ENCODE measurements around the gene PLEKHM3.

DNA sequence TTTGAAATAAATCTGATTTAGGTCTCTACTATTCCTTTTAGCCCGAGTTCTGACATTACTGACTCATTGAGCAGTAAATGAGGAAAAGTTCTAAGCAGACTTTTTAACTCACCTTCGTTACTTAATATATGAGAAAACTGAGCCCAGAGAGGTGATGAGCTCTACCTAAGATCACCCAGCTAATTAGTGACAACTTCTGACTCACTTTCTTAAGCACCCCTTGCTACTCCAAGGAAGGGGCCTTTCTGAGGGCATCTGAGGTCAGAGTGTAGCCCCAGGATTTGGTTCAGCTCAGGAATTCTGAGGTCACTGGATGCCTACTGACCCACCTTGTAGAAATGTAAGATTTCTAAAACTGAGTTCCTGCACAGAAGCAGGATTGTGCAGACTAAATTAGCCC is 153.4 kb downstream of the PLEKHM3 start:
- TF ChIP-seq POLR2A (IDR thresholded peaks at IDR 0.05; ENCODE audit: extremely low read depth, insufficient read length) = no peak
- TF ChIP-seq, protein P1, sequence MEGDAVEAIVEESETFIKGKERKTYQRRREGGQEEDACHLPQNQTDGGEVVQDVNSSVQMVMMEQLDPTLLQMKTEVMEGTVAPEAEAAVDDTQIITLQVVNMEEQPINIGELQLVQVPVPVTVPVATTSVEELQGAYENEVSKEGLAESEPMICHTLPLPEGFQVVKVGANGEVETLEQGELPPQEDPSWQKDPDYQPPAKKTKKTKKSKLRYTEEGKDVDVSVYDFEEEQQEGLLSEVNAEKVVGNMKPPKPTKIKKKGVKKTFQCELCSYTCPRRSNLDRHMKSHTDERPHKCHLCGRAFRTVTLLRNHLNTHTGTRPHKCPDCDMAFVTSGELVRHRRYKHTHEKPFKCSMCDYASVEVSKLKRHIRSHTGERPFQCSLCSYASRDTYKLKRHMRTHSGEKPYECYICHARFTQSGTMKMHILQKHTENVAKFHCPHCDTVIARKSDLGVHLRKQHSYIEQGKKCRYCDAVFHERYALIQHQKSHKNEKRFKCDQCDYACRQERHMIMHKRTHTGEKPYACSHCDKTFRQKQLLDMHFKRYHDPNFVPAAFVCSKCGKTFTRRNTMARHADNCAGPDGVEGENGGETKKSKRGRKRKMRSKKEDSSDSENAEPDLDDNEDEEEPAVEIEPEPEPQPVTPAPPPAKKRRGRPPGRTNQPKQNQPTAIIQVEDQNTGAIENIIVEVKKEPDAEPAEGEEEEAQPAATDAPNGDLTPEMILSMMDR (IDR thresholded peaks at IDR 0.05; ENCODE audit: low read depth, low read length) = no peak
- TF ChIP-seq, protein P2, sequence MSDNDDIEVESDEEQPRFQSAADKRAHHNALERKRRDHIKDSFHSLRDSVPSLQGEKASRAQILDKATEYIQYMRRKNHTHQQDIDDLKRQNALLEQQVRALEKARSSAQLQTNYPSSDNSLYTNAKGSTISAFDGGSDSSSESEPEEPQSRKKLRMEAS (IDR thresholded peaks at IDR 0.05; ENCODE audit: low read depth, low read length) = no peak
- no peak for TF ChIP-seq MYC (IDR thresholded peaks at IDR 0.05; ENCODE audit: low read depth, low read length)
